HepG2 (cell line): ENCODE data around the gene ADAP2. TPM values are rescaled to one million over a fixed set of nuclear protein-coding genes. Genes with fewer than 3 reads are reported as not detected.

Source experiments
- ARNTL ChIP-seq: sonication (generic); formaldehyde crosslinking; IDR thresholded peaks from 2 replicates; pipeline ENCODE4 v1.4.0; 2020; ENCODE audit warnings: mild to moderate bottlenecking, missing genetic modification reagents
- CERS6 ChIP-seq: sonication (generic); formaldehyde crosslinking; IDR thresholded peaks from 2 replicates; pipeline ENCODE4 v1.5.0; 2020; ENCODE audit warnings: missing genetic modification reagents
- CREB1 ChIP-seq, 2 experiments: fragments of 450-650 bp in 1 of 2; IDR thresholded peaks; 2 replicates each; pipeline ENCODE4 v1.6.1; 2016 to 2017; ENCODE audit warnings: control low read depth in 1 of 2, mild to moderate bottlenecking in 1 of 2, missing compliant biosample characterization in 1 of 2, missing genetic modification characterization in 1 of 2
- CSRNP2 ChIP-seq: sonication (generic); formaldehyde crosslinking; conservative IDR thresholded peaks from 2 replicates; pipeline ENCODE4 v1.8.0; 2022; ENCODE audit warnings: low read depth, missing genetic modification reagents
- FOXA1 ChIP-seq, 2 experiments: fragments of 450-650 bp in 1 of 2; sonication (generic) in 1 of 2; formaldehyde crosslinking in 1 of 2; IDR thresholded peaks; 2 replicates each; pipeline versions ENCODE4 v1.4.0 to v1.6.1; 2016 to 2020; ENCODE audit warnings: missing genetic modification reagents in 1 of 2
- FOXK1 ChIP-seq: sonication (generic); formaldehyde crosslinking; IDR thresholded peaks from 2 replicates; pipeline ENCODE4 v1.4.0; 2020; ENCODE audit warnings: low read depth, missing genetic modification reagents, borderline replicate concordance
- HDAC1 ChIP-seq: sonication (generic); formaldehyde crosslinking; IDR thresholded peaks from 2 replicates; pipeline ENCODE4 v1.5.1; 2020; ENCODE audit warnings: mild to moderate bottlenecking, missing genetic modification reagents
- JUND ChIP-seq: sonication (generic); formaldehyde crosslinking; IDR thresholded peaks from 2 replicates; pipeline ENCODE4 v1.8.0; 2022; ENCODE audit warnings: mild to moderate bottlenecking, missing genetic modification reagents
- LCORL ChIP-seq, 2 experiments: fragments of 450-650 bp in 1 of 2; sonication (generic) in 1 of 2; formaldehyde crosslinking in 1 of 2; IDR thresholded peaks; 2 replicates each; pipeline versions ENCODE4 v1.5.0 to v1.6.1; 2017 to 2020; ENCODE audit warnings: antibody characterized with exemption in 1 of 2, missing genetic modification reagents in 1 of 2
- NRL ChIP-seq: sonication (generic); formaldehyde crosslinking; IDR thresholded peaks from 2 replicates; pipeline ENCODE4 v1.5.0; 2020; ENCODE audit warnings: missing genetic modification reagents, mild to moderate bottlenecking, moderate library complexity, borderline replicate concordance
- PAF1 ChIP-seq: IDR thresholded peaks from 2 replicates; pipeline ENCODE4 v1.6.1; 2016; ENCODE audit warnings: missing genetic modification reagents, missing compliant biosample characterization
- SMC3 ChIP-seq: IDR thresholded peaks from 2 replicates; pipeline ENCODE4 v1.6.1; 2011; ENCODE audit warnings: low read length, improper control_type of control experiment
- ZFP91 ChIP-seq: sonication (generic); formaldehyde crosslinking; IDR thresholded peaks from 2 replicates; pipeline ENCODE4 v1.9.0; 2022; ENCODE audit warnings: missing genetic modification reagents, mild to moderate bottlenecking, borderline replicate concordance
- ZMYM2 ChIP-seq: sonication (generic); formaldehyde crosslinking; IDR thresholded peaks from 2 replicates; pipeline ENCODE4 v1.8.0; 2022; ENCODE audit warnings: mild to moderate bottlenecking, missing genetic modification reagents
- ZNF124 ChIP-seq: sonication (generic); formaldehyde crosslinking; IDR thresholded peaks from 2 replicates; pipeline ENCODE4 v1.4.0; 2020; ENCODE audit warnings: missing genetic modification reagents
- ZNF296 ChIP-seq: sonication (generic); formaldehyde crosslinking; conservative IDR thresholded peaks from 2 replicates; pipeline ENCODE4 v1.5.0; 2020; ENCODE audit warnings: mild to moderate bottlenecking, missing genetic modification reagents
- ZNF451 ChIP-seq: sonication (generic); formaldehyde crosslinking; IDR thresholded peaks from 2 replicates; pipeline ENCODE4 v1.5.0; 2020; ENCODE audit warnings: mild to moderate bottlenecking, missing genetic modification reagents
- ZNF883 ChIP-seq: sonication (generic); formaldehyde crosslinking; IDR thresholded peaks from 2 replicates; pipeline ENCODE4 v1.5.1; 2020; ENCODE audit warnings: mild to moderate bottlenecking, missing genetic modification reagents; ENCODE audit errors: not compliant biosample characterization
- polyA plus RNA-seq, 8 experiments: library from polyadenylated mRNA; depleted of rRNA in 3 of 8; stranded (reverse) in 7 of 8; unstranded in 1 of 8; fragments of >200 nt; fragmentation: Illumina TruSeq in 4 of 8; extraction: Trizol in 4 of 8; gene quantifications; 2 replicates each; pipeline versions ENCODE4 v1.2.1 to v1.2.3, GENCODE V29; 2011 to 2016; ENCODE audit warnings: low read depth in 4 of 8, missing spikeins in 1 of 8, mixed read lengths in 1 of 8; ENCODE audit not compliant: insufficient read depth in 1 of 8
- total RNA-seq, 5 experiments: library from RNA; depleted of rRNA; stranded (reverse); fragments of >200 nt; fragmentation: Illumina TruSeq; extraction: Trizol; gene quantifications; 2 replicates each; pipeline ENCODE4 v1.2.3, GENCODE V29; 2016; ENCODE audit warnings: low read depth in 1 of 5
- TF ChIP-seq, protein P1 (sequence below): sonication (generic); formaldehyde crosslinking; IDR thresholded peaks from 2 replicates; pipeline ENCODE4 v1.5.0; 2020; ENCODE audit warnings: mild to moderate bottlenecking, missing genetic modification reagents, moderate library complexity

The ADAP2 gene
- total and polyA plus RNA-seq, 2 of the 13 experiments (the other 11 are each of a cell fraction or from before 2014, with no cell fraction given), result 0.51 to 0.70 TPM

DNA sequence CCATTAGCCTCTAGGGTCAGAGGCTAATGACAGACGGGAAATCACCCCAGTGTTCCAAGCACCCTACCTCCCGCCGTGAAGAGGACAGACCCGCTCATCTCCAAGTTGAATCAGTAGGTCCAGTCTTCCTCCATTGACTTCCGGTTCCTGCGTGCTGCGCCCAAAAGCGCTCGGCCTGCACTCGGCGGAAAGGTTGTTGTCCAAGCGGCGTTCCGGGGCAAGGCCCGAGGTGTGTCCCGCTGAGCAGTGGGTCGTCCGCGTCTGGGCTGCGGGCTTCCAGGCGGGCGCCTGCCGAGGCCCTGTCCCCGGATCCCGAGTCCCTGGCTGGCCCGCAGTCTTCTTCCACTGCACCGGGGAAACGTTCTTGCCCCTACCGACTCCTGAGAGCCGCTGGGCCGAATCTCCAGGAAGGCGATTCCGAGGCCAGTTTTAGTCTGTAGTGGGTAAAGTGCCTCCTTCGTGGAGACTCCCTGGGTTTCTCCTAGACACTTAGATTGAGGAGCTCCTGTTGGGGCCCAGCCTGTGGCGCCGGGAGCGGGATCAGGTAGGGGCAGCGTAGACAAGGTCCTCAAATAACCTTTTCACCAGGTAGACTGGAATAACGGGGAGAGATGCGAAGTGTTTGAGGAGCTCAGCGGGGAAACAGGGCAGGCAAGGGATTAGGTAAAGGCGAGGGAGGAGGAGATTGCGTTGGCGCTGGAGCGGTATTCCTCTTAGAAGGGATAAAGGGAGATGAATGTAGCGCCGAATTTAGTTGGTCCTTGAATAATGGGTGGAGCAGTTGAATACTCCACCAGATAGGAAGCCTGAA lies 15.4 kb upstream of the ADAP2 start, which contains the start of gene TEFM (continued):
- TF ChIP-seq FOXA1 (IDR thresholded peaks at IDR 0.05) (no peak), FOXA1 (CRISPR knock-in tag; IDR thresholded peaks at IDR 0.05) (peak; percentile 71), ZMYM2 (CRISPR knock-in tag) (peak; percentile 69; the same call in 1 of the 2 replicates), SMC3 (no peak), HDAC1 (CRISPR knock-in tag) (peak; percentile 96), NRL (CRISPR knock-in tag) (peak; percentile 81; the same call in 1 of the 2 replicates), ZFP91 (CRISPR knock-in tag) (peak; percentile 96), JUND (peak; percentile 72; the same call in 1 of the 2 replicates), ZNF124 (peak; percentile 94), PAF1 (CRISPR knock-in tag) (no peak), CSRNP2 (CRISPR knock-in tag) (no peak), ZNF883 (CRISPR knock-in tag) (peak; percentile 80), ZNF296 (CRISPR knock-in tag) (no peak), CREB1 (IDR thresholded peaks at IDR 0.05) (no peak), CREB1 (CRISPR knock-in tag; IDR thresholded peaks at IDR 0.05) (peak; percentile 25; the same call in 1 of the 2 replicates), ZNF451 (CRISPR knock-in tag) (no peak; the same call in 1 of the 2 replicates), LCORL (IDR thresholded peaks at IDR 0.05) (no peak), LCORL (CRISPR knock-in tag; IDR thresholded peaks at IDR 0.05) (peak; percentile 82), FOXK1 (peak; percentile 95; the same call in 1 of the 2 replicates), ARNTL (CRISPR knock-in tag) (peak; percentile 87), CERS6 (CRISPR knock-in tag) (0 out of 2 replicates have a peak, but pooled peaks have one; percentile 61)
- TF ChIP-seq, protein P1, sequence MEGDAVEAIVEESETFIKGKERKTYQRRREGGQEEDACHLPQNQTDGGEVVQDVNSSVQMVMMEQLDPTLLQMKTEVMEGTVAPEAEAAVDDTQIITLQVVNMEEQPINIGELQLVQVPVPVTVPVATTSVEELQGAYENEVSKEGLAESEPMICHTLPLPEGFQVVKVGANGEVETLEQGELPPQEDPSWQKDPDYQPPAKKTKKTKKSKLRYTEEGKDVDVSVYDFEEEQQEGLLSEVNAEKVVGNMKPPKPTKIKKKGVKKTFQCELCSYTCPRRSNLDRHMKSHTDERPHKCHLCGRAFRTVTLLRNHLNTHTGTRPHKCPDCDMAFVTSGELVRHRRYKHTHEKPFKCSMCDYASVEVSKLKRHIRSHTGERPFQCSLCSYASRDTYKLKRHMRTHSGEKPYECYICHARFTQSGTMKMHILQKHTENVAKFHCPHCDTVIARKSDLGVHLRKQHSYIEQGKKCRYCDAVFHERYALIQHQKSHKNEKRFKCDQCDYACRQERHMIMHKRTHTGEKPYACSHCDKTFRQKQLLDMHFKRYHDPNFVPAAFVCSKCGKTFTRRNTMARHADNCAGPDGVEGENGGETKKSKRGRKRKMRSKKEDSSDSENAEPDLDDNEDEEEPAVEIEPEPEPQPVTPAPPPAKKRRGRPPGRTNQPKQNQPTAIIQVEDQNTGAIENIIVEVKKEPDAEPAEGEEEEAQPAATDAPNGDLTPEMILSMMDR (CRISPR knock-in tag), result 0 out of 2 replicates have a peak, but pooled peaks have one; percentile 37
